ENCODE data around the gene EMC9.

The EMC9 gene

DNA sequence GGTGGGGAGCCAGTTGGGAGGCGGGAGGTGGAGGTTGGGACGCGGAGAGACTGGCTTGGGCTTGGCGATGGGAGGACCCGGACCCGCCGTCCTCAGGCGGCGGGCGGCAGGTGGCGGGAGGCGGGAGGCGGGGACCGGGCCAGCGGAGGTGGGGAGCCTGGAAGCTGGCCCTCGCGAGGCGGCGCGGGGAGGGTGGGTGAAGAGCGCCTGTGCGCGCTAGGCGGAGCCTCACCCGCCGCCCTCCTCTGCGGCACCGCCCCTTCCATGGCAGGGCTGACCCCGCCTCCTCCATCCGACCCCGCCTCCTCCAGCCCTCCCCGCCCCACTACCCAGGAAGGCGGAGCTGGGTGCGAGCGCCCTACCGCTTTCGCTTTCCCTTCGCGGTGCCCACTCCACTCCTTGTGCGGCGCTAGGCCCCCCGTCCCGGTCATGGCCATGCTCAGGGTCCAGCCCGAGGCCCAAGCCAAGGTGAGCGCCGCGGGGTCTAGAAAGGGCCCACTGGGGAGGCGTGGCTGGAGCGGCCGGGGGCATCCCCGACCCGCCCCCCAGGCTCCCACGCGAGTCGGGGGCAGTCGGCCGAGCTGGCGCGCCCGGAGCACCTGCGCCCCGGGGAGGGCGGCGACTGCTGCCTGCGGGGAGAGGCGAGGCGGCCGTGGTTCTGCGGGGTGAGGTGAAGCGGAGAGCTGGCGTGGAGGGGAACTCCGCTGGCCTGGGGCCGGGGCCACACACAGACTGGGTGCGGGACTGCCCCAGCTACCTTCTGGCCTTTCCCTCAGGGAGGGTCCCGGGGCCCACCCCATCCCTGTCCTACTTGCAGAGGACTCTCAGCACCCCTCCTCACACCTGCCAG lies 5.3 kb downstream of the EMC9 start, which contains the start of gene PSME1:
Gene PSME1, plus strand, starts transcription at position 361 of the 850 bp plus-strand sequence. Its CDS starts 69 bp downstream, at position 430.
- peak; percentile 90 for DNase-seq (ENCODE audit: insufficient read length, low spot score)
- TF ChIP-seq, protein P1, sequence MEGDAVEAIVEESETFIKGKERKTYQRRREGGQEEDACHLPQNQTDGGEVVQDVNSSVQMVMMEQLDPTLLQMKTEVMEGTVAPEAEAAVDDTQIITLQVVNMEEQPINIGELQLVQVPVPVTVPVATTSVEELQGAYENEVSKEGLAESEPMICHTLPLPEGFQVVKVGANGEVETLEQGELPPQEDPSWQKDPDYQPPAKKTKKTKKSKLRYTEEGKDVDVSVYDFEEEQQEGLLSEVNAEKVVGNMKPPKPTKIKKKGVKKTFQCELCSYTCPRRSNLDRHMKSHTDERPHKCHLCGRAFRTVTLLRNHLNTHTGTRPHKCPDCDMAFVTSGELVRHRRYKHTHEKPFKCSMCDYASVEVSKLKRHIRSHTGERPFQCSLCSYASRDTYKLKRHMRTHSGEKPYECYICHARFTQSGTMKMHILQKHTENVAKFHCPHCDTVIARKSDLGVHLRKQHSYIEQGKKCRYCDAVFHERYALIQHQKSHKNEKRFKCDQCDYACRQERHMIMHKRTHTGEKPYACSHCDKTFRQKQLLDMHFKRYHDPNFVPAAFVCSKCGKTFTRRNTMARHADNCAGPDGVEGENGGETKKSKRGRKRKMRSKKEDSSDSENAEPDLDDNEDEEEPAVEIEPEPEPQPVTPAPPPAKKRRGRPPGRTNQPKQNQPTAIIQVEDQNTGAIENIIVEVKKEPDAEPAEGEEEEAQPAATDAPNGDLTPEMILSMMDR (IDR thresholded peaks at IDR 0.05; ENCODE audit: insufficient read depth, missing control alignments) = no peak
- no peak for FAIRE-seq

DNA sequence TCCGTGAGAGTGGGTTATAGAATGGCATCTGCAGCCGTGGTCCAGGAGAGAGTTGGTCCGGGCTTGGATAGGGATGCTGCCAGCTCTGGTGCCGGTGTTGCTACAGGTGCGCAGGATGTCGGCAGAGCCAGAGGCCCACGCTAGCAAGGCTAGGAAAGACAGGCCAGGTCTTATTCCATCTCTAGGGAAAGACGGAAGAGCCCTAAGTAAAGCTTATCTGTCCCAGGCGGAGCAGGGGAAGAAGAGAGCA lies 5.9 kb downstream of the EMC9 start:
- DNase-seq (ENCODE audit: insufficient read length, low spot score) (no peak), FAIRE-seq (no peak)
- TF ChIP-seq, protein P1 (IDR thresholded peaks at IDR 0.05; ENCODE audit: insufficient read depth, missing control alignments) = no peak

DNA sequence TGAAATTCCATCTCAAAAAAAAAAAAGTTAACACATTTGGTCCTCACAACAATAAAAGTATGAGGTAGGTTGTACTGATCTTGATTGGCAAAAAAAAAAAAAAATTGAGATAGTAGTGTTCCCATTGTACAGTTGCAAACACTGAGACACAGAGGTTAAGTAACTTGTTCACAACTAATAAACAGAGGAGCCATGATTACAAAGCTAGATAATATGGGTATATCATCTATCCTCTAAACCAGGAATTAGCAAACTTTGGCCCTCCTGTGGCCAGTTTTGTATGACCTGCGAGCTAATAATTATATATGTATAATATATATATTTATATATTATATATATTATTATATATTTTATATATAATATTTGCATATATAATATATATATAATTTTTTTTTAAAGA lies 7.7 kb downstream of the EMC9 start:
- DNase-seq (ENCODE audit: insufficient read length, low spot score) = no peak
- FAIRE-seq = no peak
- TF ChIP-seq, protein P1 (IDR thresholded peaks at IDR 0.05; ENCODE audit: insufficient read depth, missing control alignments) = no peak

DNA sequence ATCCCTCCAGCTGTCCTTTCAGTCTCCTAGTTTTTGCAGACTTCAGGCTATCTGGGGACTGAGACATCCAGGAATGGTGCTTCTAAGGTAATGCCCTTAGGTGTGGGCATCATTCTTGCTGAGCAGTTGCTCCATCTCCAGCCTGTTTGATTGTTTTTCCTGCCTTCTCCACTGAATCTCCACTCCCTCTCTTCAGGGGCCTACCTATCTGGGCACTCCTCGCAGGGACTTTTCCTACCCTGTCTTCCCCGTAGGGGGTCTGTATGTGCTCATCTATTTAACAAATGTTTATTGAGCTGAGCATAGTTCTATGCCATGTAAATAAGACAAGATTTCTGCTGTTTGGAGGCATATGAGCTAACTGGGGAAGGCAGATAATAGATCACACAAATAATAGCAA lies 8.4 kb downstream of the EMC9 start:
- FAIRE-seq (no peak), DNase-seq (ENCODE audit: insufficient read length, low spot score) (no peak)
- TF ChIP-seq, protein P1 (IDR thresholded peaks at IDR 0.05; ENCODE audit: insufficient read depth, missing control alignments) = no peak

DNA sequence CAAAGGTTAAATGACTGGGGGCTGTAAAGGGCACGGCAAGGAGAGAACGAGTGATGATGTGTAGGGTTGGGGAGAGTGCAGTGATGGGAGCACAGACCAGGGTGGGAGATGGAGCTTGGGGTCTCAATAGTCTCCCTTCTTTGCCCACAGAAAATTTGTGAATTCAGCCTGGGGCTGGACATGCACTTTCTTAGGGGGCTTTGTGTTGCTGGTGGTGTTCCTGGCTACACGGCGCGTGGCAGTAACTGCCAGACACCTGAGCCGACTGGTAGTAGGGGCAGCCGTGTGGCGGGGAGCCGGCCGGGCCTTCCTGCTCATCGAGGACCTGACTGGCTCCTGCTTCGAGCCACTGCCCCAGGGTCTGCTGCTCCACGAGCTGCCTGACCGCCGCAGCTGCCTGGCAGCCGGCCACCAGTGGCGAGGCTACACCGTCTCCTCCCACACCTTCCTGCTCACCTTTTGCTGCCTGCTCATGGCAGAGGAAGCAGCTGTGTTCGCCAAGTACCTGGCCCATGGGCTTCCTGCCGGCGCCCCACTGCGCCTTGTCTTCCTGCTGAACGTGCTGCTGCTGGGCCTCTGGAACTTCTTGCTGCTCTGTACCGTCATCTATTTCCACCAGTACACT lies 9.2 kb downstream of the EMC9 start:
- FAIRE-seq = no peak

DNA sequence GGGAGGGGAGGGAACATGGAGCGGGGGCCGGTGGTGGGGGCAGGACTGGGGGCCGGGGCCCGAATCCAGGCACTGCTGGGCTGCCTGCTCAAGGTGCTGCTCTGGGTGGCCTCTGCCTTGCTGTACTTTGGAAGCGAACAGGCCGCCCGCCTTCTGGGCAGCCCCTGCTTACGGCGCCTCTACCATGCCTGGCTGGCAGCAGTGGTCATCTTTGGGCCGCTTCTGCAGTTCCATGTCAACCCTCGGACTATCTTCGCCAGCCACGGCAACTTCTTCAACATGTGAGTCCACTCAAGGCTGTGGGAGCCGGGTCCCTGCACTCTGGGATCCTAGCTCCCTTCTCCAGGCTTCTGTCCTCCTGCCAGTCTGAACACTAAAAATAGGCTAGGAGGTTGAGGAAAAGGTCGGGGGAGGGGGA lies 9.8 kb downstream of the EMC9 start:
- TF ChIP-seq, protein P1 (IDR thresholded peaks at IDR 0.05; ENCODE audit: insufficient read depth, missing control alignments) = no peak
- DNase-seq (ENCODE audit: insufficient read length, low spot score) = no peak
- no peak for FAIRE-seq

More for the DNA sequence above, 9.2 kb downstream of the EMC9 start:
- DNase-seq (ENCODE audit: insufficient read length, low spot score) = no peak
- TF ChIP-seq, protein P1 (IDR thresholded peaks at IDR 0.05; ENCODE audit: insufficient read depth, missing control alignments) = no peak

Measured in D721Med (cell line).